Hepatocyte (in vitro differentiated cells): ENCODE data around the gene WFDC9.
"Not testable (repeated sequence)": the region's sequence is repeated elsewhere in the genome, so short reads cannot be mapped to it uniquely, and the experiment has no call there.

Experiments
- CTCF ChIP-seq: fragments of 200-600 bp; sonication (generic); IDR thresholded peaks from 2 replicates; pipeline ENCODE4 v1.5.1; 2016; ENCODE audit warnings: antibody characterized with exemption, mild to moderate bottlenecking; ENCODE audit not compliant: poor library complexity
- EZH2 ChIP-seq: fragments of 200-600 bp; sonication (generic); IDR thresholded peaks from 2 replicates; pipeline ENCODE4 v1.6.1; 2016; ENCODE audit warnings: antibody characterized with exemption, mild to moderate bottlenecking, borderline replicate concordance

- not testable (repeated sequence) for TF ChIP-seq CTCF, EZH2
Observed at GRCh38 chr20:45584294-45584693, 46.8 kb downstream of the WFDC9 start.
